Measurements from ENCODE around the gene SNRNP48. TPM values are rescaled to one million over a fixed set of nuclear protein-coding genes. Genes with fewer than 3 reads are reported as not detected.
A peak's percentile ranks its signal among the peaks of the same experiment; 100 is the strongest.

The SNRNP48 gene
- polyA plus RNA-seq, 3 donors: 5.1 to 6.0 (median 5.9) TPM

DNA sequence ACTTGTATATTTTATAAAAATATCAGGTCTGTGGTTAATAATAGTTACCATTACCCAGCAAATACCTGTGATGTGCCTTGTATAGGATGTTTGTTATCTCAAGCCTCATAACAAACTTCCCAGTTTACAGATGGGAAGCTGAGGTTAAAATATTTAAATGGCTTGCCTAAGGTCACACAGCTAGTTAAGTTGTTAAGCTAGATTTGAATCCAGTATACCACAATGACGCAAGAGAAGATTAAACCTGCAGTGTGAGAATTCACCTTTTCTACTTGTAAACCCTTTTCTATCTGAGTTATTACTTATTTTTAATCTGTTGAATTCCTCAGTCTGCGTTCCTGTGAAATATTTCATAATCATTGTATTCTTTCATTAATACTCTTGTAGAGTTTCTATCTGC is 43.6 kb upstream of the SNRNP48 start:
- peaks cover 56 to 89% of the 10 kb centered on the region in 2 donors for H3K27me3 ChIP-seq (ENCODE audit: control insufficient read depth in 2 of 2, insufficient read depth in 2 of 2, low read length in 2 of 2)
- no peak overlapping the region for H2AFZ ChIP-seq (ENCODE audit: insufficient read depth, low read depth, low read length, poor library complexity, severe bottlenecking)
- H3K4me3 Mint-ChIP-seq: no peak overlapping the region
- peaks cover 4 to 5% of the 10 kb centered on the region in 2 donors for H3K36me3 Mint-ChIP-seq
- whole genome bisulfite sequencing (ENCODE audit: insufficient coverage): no CpG with 5 or more reads among the region's 2 CpGs
- no peak overlapping the region for H3K4me2 ChIP-seq (replicated peaks; ENCODE audit: extremely low read depth, low read length, poor library complexity, severe bottlenecking)
- TF ChIP-seq, protein P1, sequence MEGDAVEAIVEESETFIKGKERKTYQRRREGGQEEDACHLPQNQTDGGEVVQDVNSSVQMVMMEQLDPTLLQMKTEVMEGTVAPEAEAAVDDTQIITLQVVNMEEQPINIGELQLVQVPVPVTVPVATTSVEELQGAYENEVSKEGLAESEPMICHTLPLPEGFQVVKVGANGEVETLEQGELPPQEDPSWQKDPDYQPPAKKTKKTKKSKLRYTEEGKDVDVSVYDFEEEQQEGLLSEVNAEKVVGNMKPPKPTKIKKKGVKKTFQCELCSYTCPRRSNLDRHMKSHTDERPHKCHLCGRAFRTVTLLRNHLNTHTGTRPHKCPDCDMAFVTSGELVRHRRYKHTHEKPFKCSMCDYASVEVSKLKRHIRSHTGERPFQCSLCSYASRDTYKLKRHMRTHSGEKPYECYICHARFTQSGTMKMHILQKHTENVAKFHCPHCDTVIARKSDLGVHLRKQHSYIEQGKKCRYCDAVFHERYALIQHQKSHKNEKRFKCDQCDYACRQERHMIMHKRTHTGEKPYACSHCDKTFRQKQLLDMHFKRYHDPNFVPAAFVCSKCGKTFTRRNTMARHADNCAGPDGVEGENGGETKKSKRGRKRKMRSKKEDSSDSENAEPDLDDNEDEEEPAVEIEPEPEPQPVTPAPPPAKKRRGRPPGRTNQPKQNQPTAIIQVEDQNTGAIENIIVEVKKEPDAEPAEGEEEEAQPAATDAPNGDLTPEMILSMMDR (IDR thresholded peaks at IDR 0.05): no peak
- H3K4me1 Mint-ChIP-seq: peaks cover 14% of the 10 kb centered on the region
- intact Hi-C loops (cut with micrococcal nuclease): no loop called here
- H3K4me1 ChIP-seq (ENCODE audit: control insufficient read depth in 1 of 2, insufficient read depth in 2 of 2, low read length in 2 of 2): peaks cover 12 to 17% of the 10 kb centered on the region in 2 donors
- no peaks in the 10 kb centered on the region for H3K79me2 ChIP-seq (ENCODE audit: insufficient read depth, low read length)
- no peak for DNase-seq
- H3K9me3 ChIP-seq (replicated peaks in 1 of 2; ENCODE audit: control insufficient read depth in 1 of 2, insufficient read depth in 1 of 2, low read length in 2 of 2): peaks cover 0 to 21% of the 10 kb centered on the region in 2 donors
- H4K20me1 ChIP-seq (ENCODE audit: insufficient read depth, low read length): no peaks in the 10 kb centered on the region
- no peak overlapping the region for H3K4me3 ChIP-seq (replicated peaks in 1 of 3; ENCODE audit: low read depth in 2 of 3, low read length in 3 of 3)
- H3K9ac ChIP-seq (ENCODE audit: insufficient read depth, low read length, poor library complexity, severe bottlenecking): no peak overlapping the region
- H3K27me3 Mint-ChIP-seq (ENCODE audit: low read depth in 3 of 3): peaks cover 77 to 88% (median 78%) of the 10 kb centered on the region in 3 donors
- no peak overlapping the region for H3K27ac Mint-ChIP-seq
- H3K27ac ChIP-seq (ENCODE audit: low read depth in 1 of 2, low read length in 2 of 2): no peak overlapping the region
- H3K9me3 Mint-ChIP-seq: peaks cover 0 to 16% (median 8%) of the 10 kb centered on the region in 7 donors
- no peaks in the 10 kb centered on the region for H3K36me3 ChIP-seq (replicated peaks in 1 of 2; ENCODE audit: control insufficient read depth in 1 of 2, insufficient read depth in 2 of 2, low read length in 2 of 2)

DNA sequence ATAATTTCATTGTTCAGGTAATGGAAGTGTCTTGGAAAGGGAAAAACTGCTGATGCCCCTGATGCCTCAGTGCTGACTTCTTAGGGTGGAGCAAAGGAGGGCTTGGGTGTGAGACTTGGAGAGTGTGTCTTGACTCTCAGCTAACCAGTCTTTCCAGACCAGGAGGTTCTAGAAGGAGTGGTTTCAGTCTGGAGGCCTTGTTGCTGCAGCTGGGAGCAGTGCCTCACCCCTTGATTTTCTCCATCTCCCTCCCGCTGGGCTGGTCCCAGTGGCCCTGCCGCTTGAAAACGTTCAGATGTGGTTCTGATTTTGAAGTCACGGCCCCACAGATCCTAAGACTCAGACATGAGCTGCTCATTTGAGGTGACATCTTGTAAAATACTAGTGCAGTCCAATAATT is 43.1 kb upstream of the SNRNP48 start:
- Mint-ChIP-seq H3K27me3 (ENCODE audit: low read depth in 3 of 3) (peaks cover 73 to 88% (median 78%) of the 10 kb centered on the region in 3 donors), H3K9me3 (peaks cover 0 to 13% (median 4%) of the 10 kb centered on the region in 7 donors), H3K27ac (no peak overlapping the region), H3K4me1 (peaks cover 12% of the 10 kb centered on the region), H3K36me3 (peaks cover 4 to 5% of the 10 kb centered on the region in 2 donors), H3K4me3 (peak overlapping the region in 1 of 2 donors; percentile 64)
- Histone ChIP-seq H3K9me3 (replicated peaks in 1 of 2; ENCODE audit: control insufficient read depth in 1 of 2, insufficient read depth in 1 of 2, low read length in 2 of 2) (peaks cover 0 to 18% of the 10 kb centered on the region in 2 donors), H3K4me1 (ENCODE audit: control insufficient read depth in 1 of 2, insufficient read depth in 2 of 2, low read length in 2 of 2) (peaks cover 7 to 12% of the 10 kb centered on the region in 2 donors), H3K27ac (ENCODE audit: low read depth in 1 of 2, low read length in 2 of 2) (no peak overlapping the region), H4K20me1 (ENCODE audit: insufficient read depth, low read length) (no peaks in the 10 kb centered on the region), H3K36me3 (replicated peaks in 1 of 2; ENCODE audit: control insufficient read depth in 1 of 2, insufficient read depth in 2 of 2, low read length in 2 of 2) (no peaks in the 10 kb centered on the region), H2AFZ (ENCODE audit: insufficient read depth, low read depth, low read length, poor library complexity, severe bottlenecking) (no peak overlapping the region), H3K79me2 (ENCODE audit: insufficient read depth, low read length) (no peaks in the 10 kb centered on the region), H3K4me3 (replicated peaks in 1 of 3; ENCODE audit: low read depth in 2 of 3, low read length in 3 of 3) (no peak overlapping the region), H3K4me2 (replicated peaks; ENCODE audit: extremely low read depth, low read length, poor library complexity, severe bottlenecking) (no peak overlapping the region), H3K27me3 (ENCODE audit: control insufficient read depth in 2 of 2, insufficient read depth in 2 of 2, low read length in 2 of 2) (peaks cover 57 to 89% of the 10 kb centered on the region in 2 donors), H3K9ac (ENCODE audit: insufficient read depth, low read length, poor library complexity, severe bottlenecking) (no peak overlapping the region)
- intact Hi-C loops (cut with micrococcal nuclease): no loop called here
- DNase-seq: no peak
- WGBS (ENCODE audit: insufficient coverage): 87% methylated on average over 4 of the region's 4 CpGs
- TF ChIP-seq, protein P1 (IDR thresholded peaks at IDR 0.05): no peak
